Measurements from ENCODE around the gene PGM1.

Gene PGM1

DNA sequence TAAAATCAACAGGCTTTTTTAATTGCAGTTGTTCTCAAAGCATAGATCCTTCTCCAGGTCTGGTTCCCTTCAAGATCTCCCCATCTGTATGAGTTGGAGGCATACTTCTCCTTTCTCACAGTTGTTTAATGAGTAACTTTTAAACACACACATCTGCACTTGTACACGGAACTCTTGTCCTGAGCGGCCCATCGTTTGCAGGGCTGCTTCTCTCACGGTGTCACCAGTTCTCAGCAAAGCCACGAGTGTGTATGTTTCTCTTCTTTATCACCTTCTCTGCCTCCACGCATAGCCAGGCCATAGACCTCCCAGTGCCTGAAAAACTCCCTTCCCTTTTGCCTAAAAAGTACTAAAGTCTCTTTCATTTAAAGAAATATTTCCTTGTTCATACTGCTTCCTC lies 111.9 kb downstream of the PGM1 start:
- no peak overlapping the region for H3K4me3 ChIP-seq
- DNase-seq (ENCODE audit: low spot score): no peak
- H3K27ac ChIP-seq: no peak overlapping the region
- TF ChIP-seq CTCF (IDR thresholded peaks at IDR 0.05): no peak

DNA sequence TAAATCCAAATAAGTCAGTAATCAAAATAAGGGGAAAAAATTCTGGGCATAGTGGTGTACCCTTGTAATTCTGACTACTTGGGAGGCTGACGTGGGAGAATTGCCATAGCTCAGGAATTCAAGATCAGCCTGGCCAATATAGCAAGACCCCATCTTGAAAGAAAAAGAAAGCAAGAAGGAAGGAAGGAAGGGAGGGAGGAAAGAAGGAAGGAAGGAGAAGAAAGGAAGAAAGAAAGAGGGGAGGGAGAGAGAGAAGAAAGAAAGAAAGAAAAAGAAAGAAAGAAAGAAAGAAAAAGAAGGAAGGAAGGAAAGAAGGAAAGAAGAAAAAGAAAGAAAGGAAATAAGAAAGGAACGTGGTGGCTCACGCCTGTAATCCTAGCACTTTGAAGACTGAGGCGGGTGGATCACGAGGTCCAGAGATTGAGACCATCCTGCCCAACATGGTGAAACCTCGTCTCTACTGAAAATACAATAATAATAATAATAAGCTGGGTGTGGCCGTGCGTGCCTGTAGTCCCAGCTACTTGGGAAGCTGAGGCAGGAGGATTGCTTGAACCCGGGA lies 116.1 kb downstream of the PGM1 start:
- no peak for DNase-seq (ENCODE audit: low spot score)
- Histone ChIP-seq H3K4me3 (no peak overlapping the region), H3K27ac (no peak overlapping the region)
- no peak for TF ChIP-seq CTCF (IDR thresholded peaks at IDR 0.05)

All from coronary artery (tissue), 2 donors.